NCI-H226 (cell line): ENCODE data around the gene SFPQ.
"Not testable (repeated sequence)": the region's sequence is repeated elsewhere in the genome, so short reads cannot be mapped to it uniquely, and the experiment has no call there.

Experiments used
- DNase-seq: peaks from one replicate; pipeline ENCODE4 v3.0.0-alpha.2; 2015

The SFPQ gene

GRCh38 chr1:35192853-35193664 lies at the start of gene SFPQ:
TSS of gene SFPQ (minus strand) at chr1:35193145. CDS start at chr1:35193049, 96 bp downstream.
- peak; percentile 97 for DNase-seq

GRCh38 chr1:35236772-35237171 lies 43.8 kb upstream of the SFPQ start:
- not testable (repeated sequence) for DNase-seq

GRCh38 chr1:35231287-35231686 lies 38.3 kb upstream of the SFPQ start:
- no peak for DNase-seq

- no peak for DNase-seq
Observed at GRCh38 chr1:35229587-35230360, 36.8 kb upstream of the SFPQ start.

- DNase-seq: no peak
Observed at GRCh38 chr1:35226546-35226945, 33.6 kb upstream of the SFPQ start.

GRCh38 chr1:35223084-35223630 lies 30.2 kb upstream of the SFPQ start:
- no peak for DNase-seq

GRCh38 chr1:35222322-35223083 lies 29.6 kb upstream of the SFPQ start:
- peak; percentile 69 for DNase-seq

GRCh38 chr1:35220976-35221375 lies 28.0 kb upstream of the SFPQ start:
- no peak for DNase-seq

- DNase-seq: no peak
Observed at GRCh38 chr1:35215346-35215745, 22.4 kb upstream of the SFPQ start.

GRCh38 chr1:35211120-35211414 lies 18.1 kb upstream of the SFPQ start:
- no peak for DNase-seq

GRCh38 chr1:35210321-35211119 lies 17.6 kb upstream of the SFPQ start:
- DNase-seq: no peak

GRCh38 chr1:35203295-35203694 lies 10.3 kb upstream of the SFPQ start:
- no peak for DNase-seq

- DNase-seq: peak; percentile 67
Observed at GRCh38 chr1:35202048-35202719, 9.2 kb upstream of the SFPQ start.

GRCh38 chr1:35201631-35202030 lies 8.7 kb upstream of the SFPQ start:
- no peak for DNase-seq

- peak; percentile 69 for DNase-seq
Observed at GRCh38 chr1:35192056-35192852, 691 bp downstream of the SFPQ start.

- DNase-seq: no peak
Observed at GRCh38 chr1:35191429-35192055, 1.4 kb downstream of the SFPQ start.

GRCh38 chr1:35190784-35191183 lies 2.2 kb downstream of the SFPQ start:
- no peak for DNase-seq

GRCh38 chr1:35188578-35189392 lies 4.2 kb downstream of the SFPQ start:
- no peak for DNase-seq

- DNase-seq: no peak
Observed at GRCh38 chr1:35187816-35188342, 5.1 kb downstream of the SFPQ start.
